Aorta (tissue), 5 donors: Measurements from ENCODE around the gene AP2S1. TPM values are rescaled to one million over a fixed set of nuclear protein-coding genes. Genes with fewer than 3 reads are reported as not detected.
"Not testable (repeated sequence)": the region's sequence is repeated elsewhere in the genome, so short reads cannot be mapped to it uniquely, and the experiment has no call there.

Source experiments
- ATAC-seq: fragments of 200-7000 bp; cut with Tn5 transposase; one replicate; pipeline ENCODE4 v1.9.1; 2022; ENCODE audit warnings: moderate library complexity; ENCODE audit not compliant: low FRiP score
- DNase-seq, 2 donors: peaks; one replicate each; pipeline ENCODE4 v3.0.0-alpha.2; 2020
- H3K27ac ChIP-seq, 2 donors: one replicate each; pipeline ENCODE4 v1.5.1; 2013; ENCODE audit warnings: low read length in 2 of 2, mild to moderate bottlenecking in 2 of 2, moderate library complexity in 2 of 2, control low read depth in 1 of 2, inconsistent platforms in 1 of 2, low read depth in 1 of 2
- H3K27me3 ChIP-seq, 2 donors: one replicate each; pipeline ENCODE4 v1.6.1; 2013; ENCODE audit warnings: control low read depth in 1 of 2, low read length in 1 of 2, mild to moderate bottlenecking in 1 of 2, moderate library complexity in 1 of 2; ENCODE audit not compliant: insufficient read depth in 2 of 2, control insufficient read depth in 1 of 2
- H3K36me3 ChIP-seq, 2 donors: one replicate each; pipeline ENCODE4 v1.6.1; 2013; ENCODE audit warnings: control low read depth in 1 of 2, low read length in 1 of 2, mild to moderate bottlenecking in 1 of 2; ENCODE audit not compliant: insufficient read depth in 2 of 2, control insufficient read depth in 1 of 2
- H3K4me1 ChIP-seq, 2 donors: one replicate each; pipeline ENCODE4 v1.6.1; 2013; ENCODE audit warnings: low read length in 2 of 2, control low read depth in 1 of 2, mild to moderate bottlenecking in 1 of 2, moderate library complexity in 1 of 2; ENCODE audit not compliant: insufficient read depth in 2 of 2, control insufficient read depth in 1 of 2
- H3K4me3 ChIP-seq, 2 donors: one replicate each; pipeline ENCODE4 v1.5.1; 2013; ENCODE audit warnings: low read length in 2 of 2, control low read depth in 1 of 2, mild to moderate bottlenecking in 1 of 2
- H3K9me3 ChIP-seq: one replicate; pipeline ENCODE4 v1.6.1; 2013; ENCODE audit warnings: mild to moderate bottlenecking, low read length; ENCODE audit not compliant: control insufficient read depth
- WGBS, 2 donors: extraction: QIAGEN DNeasy Blood & Tissue Kit; methylation state at CpG; one replicate each; pipeline ENCODE4 v1.1.7; 2013; 5-methylcytosine and 5-hydroxymethylcytosine counted together
- intact Hi-C, 2 donors: fragments of 100-400 bp; cut with DNase I; formaldehyde crosslinking; loops; one replicate each; pipeline versions ENCODE4 v1.14.2 to v1.15.0; 2022
- polyA plus RNA-seq, 2 donors: library from polyadenylated mRNA; stranded (reverse); fragments of 200-250 nt; gene quantifications; one replicate each; pipeline ENCODE4 v1.2.3, GENCODE V29; 2013
- total RNA-seq, 2 donors: library from RNA; stranded (reverse); fragmentation: NEBNext Ultra II Directional; extraction: Animal tissue kit (Norgen Biotek cat#: 25700); gene quantifications; one replicate each; pipeline ENCODE4 v1.2.1, GENCODE V29; 2021
- donor health status: healthy with polysubstance abuse.
- donor health status: Bipolar disorder and iron deficiency.
- donor health status: DM: no; HTN: no; CAD: no.
- donor health status: DM: no; HTN: no; CAD: no.
- donor health status: DM: yes; HTN: yes; CAD: no.

Gene AP2S1
- total and polyA plus RNA-seq, 4 donors, result 90.0 to 121 (median 109) TPM

- no peak for ATAC-seq
- Histone ChIP-seq H3K9me3 (no peaks in the 10 kb centered on the region), H3K27me3 (no peaks in the 10 kb centered on the region), H3K4me1 (no peaks in the 10 kb centered on the region), H3K4me3 (no peak overlapping the region), H3K27ac (no peak overlapping the region), H3K36me3 (no peaks in the 10 kb centered on the region)
- WGBS, 2 donors, result 93 to 94% methylated on average over 13 of the region's 13 CpGs
- intact Hi-C loops, result no loop called here
- DNase-seq, result no peak
These were observed 40.9 kb downstream of the AP2S1 start for GRCh38 chr19:46809534-46810272.

- Histone ChIP-seq H3K4me1 (no peaks in the 10 kb centered on the region), H3K27me3 (no peaks in the 10 kb centered on the region), H3K27ac (no peak overlapping the region), H3K9me3 (no peaks in the 10 kb centered on the region), H3K4me3 (no peak overlapping the region), H3K36me3 (no peaks in the 10 kb centered on the region)
- 86% methylated on average over 7 of the region's 7 CpGs for WGBS, 2 donors
- no peak for DNase-seq
- intact Hi-C loops, result no loop called here
- ATAC-seq, result no peak
These were observed 44.0 kb downstream of the AP2S1 start for GRCh38 chr19:46806656-46807055.

GRCh38 chr19:46804432-46804831 is 46.2 kb downstream of the AP2S1 start:
- intact Hi-C loops, DNase-seq, H3K4me3 ChIP-seq, ATAC-seq, H3K27me3 ChIP-seq, H3K9me3 ChIP-seq, H3K4me1 ChIP-seq, H3K27ac ChIP-seq, H3K36me3 ChIP-seq: not testable (repeated sequence)
- WGBS, 2 donors, result 93 to 94% methylated on average over 4 of the region's 4 CpGs

GRCh38 chr19:46803555-46803954 is 47.1 kb downstream of the AP2S1 start:
- 71 to 77% methylated on average over 2 of the region's 2 CpGs for WGBS, 2 donors
- intact Hi-C loops, result no loop called here
- DNase-seq, result no peak
- Histone ChIP-seq H3K4me3 (no peak overlapping the region), H3K4me1 (no peaks in the 10 kb centered on the region), H3K27me3 (no peaks in the 10 kb centered on the region), H3K36me3 (no peaks in the 10 kb centered on the region), H3K27ac (no peak overlapping the region), H3K9me3 (no peaks in the 10 kb centered on the region)
- ATAC-seq, result no peak

GRCh38 chr19:46802152-46802551 is 48.5 kb downstream of the AP2S1 start:
- Histone ChIP-seq H3K9me3 (no peaks in the 10 kb centered on the region), H3K36me3 (no peaks in the 10 kb centered on the region), H3K4me1 (no peaks in the 10 kb centered on the region), H3K4me3 (no peak overlapping the region), H3K27ac (no peak overlapping the region), H3K27me3 (no peaks in the 10 kb centered on the region)
- DNase-seq (no peak), ATAC-seq (no peak)
- WGBS, 2 donors, result 97 to 100% methylated on average over 5 of the region's 5 CpGs
- intact Hi-C loops, result no loop called here

GRCh38 chr19:46798713-46799112 is 51.9 kb downstream of the AP2S1 start:
- Histone ChIP-seq H3K36me3 (no peaks in the 10 kb centered on the region), H3K9me3 (no peaks in the 10 kb centered on the region), H3K27me3 (no peaks in the 10 kb centered on the region), H3K4me3 (no peak overlapping the region), H3K27ac (no peak overlapping the region), H3K4me1 (no peaks in the 10 kb centered on the region)
- no peak for DNase-seq
- 98 to 99% methylated on average over 2 of the region's 2 CpGs for WGBS, 2 donors
- intact Hi-C loops, result no loop called here
- no peak for ATAC-seq

GRCh38 chr19:46797881-46798280 is 52.8 kb downstream of the AP2S1 start:
- Histone ChIP-seq H3K9me3 (no peaks in the 10 kb centered on the region), H3K4me3 (no peak overlapping the region), H3K27me3 (no peaks in the 10 kb centered on the region), H3K4me1 (no peaks in the 10 kb centered on the region), H3K36me3 (no peaks in the 10 kb centered on the region), H3K27ac (no peak overlapping the region)
- DNase-seq (no peak), ATAC-seq (no peak)
- intact Hi-C loops, result no loop called here
- 94 to 99% methylated on average over 1 of the region's 1 CpG for WGBS, 2 donors

GRCh38 chr19:46791944-46792343 is 58.7 kb downstream of the AP2S1 start:
- no peaks in the 10 kb centered on the region for H3K27me3 ChIP-seq
- intact Hi-C loops, result no loop called here
- H3K4me1 ChIP-seq, result no peaks in the 10 kb centered on the region
- DNase-seq (no peak), ATAC-seq (no peak)
- no peak overlapping the region for H3K27ac ChIP-seq
- 73 to 83% methylated on average over 5 of the region's 5 CpGs for WGBS, 2 donors
- no peak overlapping the region for H3K4me3 ChIP-seq
- no peaks in the 10 kb centered on the region for H3K9me3 ChIP-seq
- H3K36me3 ChIP-seq, result no peaks in the 10 kb centered on the region

GRCh38 chr19:46789371-46789770 is 61.3 kb downstream of the AP2S1 start:
- Histone ChIP-seq H3K4me3 (no peak overlapping the region), H3K9me3 (no peaks in the 10 kb centered on the region), H3K4me1 (no peaks in the 10 kb centered on the region), H3K36me3 (no peaks in the 10 kb centered on the region), H3K27me3 (no peaks in the 10 kb centered on the region), H3K27ac (no peak overlapping the region)
- no peak for DNase-seq
- intact Hi-C loops, result no loop called here
- 90 to 92% methylated on average over 8 of the region's 8 CpGs for WGBS, 2 donors
- ATAC-seq, result no peak
